GM12872 (cell line): ENCODE data around the gene RSBN1.

Source experiments
- TF ChIP-seq, protein P1 (sequence below): IDR thresholded peaks from 3 replicates; pipeline ENCODE4 v1.5.1; 2011; ENCODE audit warnings: low read depth, mild to moderate bottlenecking, low read length, moderate library complexity; ENCODE audit not compliant: insufficient read depth

RSBN1 gene

DNA sequence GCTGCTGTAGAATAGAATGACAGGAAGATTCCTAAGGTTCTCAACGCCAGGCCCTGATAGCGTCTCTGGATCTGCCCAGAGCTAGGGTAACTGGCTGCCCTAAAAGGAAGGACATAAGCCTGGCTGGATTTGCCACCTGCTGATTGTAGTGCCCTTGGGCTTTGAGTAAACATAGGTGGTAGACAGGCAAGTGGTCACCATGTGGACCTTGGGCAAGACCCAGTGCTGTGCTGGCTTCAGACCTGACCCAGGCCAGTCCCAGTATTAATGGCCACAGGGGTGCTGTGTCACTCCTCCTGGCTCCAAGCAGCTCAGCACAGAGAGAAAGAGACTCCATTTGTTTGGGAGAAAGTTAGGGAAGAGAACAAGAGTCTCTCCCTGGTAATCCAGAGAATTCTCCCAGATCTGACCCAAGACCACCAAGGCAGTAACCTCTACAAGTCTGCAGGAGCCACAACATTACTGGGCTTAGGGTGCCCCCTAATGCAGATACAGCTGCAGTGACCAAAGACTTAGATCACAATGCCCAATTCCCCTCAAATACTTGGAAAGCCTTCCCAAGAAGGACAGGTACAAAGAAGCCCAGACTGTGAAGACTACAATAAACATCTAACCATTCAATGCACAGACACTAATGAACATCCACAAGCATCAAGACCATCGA, 97.5 kb downstream of the RSBN1 start:
- TF ChIP-seq, protein P1, sequence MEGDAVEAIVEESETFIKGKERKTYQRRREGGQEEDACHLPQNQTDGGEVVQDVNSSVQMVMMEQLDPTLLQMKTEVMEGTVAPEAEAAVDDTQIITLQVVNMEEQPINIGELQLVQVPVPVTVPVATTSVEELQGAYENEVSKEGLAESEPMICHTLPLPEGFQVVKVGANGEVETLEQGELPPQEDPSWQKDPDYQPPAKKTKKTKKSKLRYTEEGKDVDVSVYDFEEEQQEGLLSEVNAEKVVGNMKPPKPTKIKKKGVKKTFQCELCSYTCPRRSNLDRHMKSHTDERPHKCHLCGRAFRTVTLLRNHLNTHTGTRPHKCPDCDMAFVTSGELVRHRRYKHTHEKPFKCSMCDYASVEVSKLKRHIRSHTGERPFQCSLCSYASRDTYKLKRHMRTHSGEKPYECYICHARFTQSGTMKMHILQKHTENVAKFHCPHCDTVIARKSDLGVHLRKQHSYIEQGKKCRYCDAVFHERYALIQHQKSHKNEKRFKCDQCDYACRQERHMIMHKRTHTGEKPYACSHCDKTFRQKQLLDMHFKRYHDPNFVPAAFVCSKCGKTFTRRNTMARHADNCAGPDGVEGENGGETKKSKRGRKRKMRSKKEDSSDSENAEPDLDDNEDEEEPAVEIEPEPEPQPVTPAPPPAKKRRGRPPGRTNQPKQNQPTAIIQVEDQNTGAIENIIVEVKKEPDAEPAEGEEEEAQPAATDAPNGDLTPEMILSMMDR, result no peak
